ENCODE measurements around the gene PALM3.

GRCh38 chr19:14022469-14022868 lies 39.4 kb downstream of the PALM3 start:
- TF ChIP-seq CTCF (IDR thresholded peaks at IDR 0.05), result no peak
- TF ChIP-seq POLR2A (IDR thresholded peaks at IDR 0.05), result no peak

Data from testis (tissue), 2 donors.